ENCODE data around the gene NIPA2.

Gene NIPA2

GRCh38 chr15:22868928-22869327, 30.5 kb downstream of the NIPA2 start:
- no peak overlapping the region for H3K4me3 ChIP-seq (ENCODE audit: low read length)
- no peak for TF ChIP-seq CTCF (conservative IDR thresholded peaks at IDR 0.05; ENCODE audit: low read depth, low read length)
- DNase-seq (ENCODE audit: low read depth), result no peak

- DNase-seq (ENCODE audit: low read depth), result no peak
- no peak overlapping the region for H3K4me3 ChIP-seq (ENCODE audit: low read length)
- TF ChIP-seq CTCF (conservative IDR thresholded peaks at IDR 0.05; ENCODE audit: low read depth, low read length), result no peak
These were observed 31.4 kb downstream of the NIPA2 start for GRCh38 chr15:22869856-22870255.

GRCh38 chr15:22870865-22871264, 32.4 kb downstream of the NIPA2 start:
- DNase-seq (ENCODE audit: low read depth), result no peak
- no peak overlapping the region for H3K4me3 ChIP-seq (ENCODE audit: low read length)
- TF ChIP-seq CTCF (conservative IDR thresholded peaks at IDR 0.05; ENCODE audit: low read depth, low read length), result no peak

- DNase-seq (ENCODE audit: low read depth), result no peak
- H3K4me3 ChIP-seq (ENCODE audit: low read length), result no peak overlapping the region
- TF ChIP-seq CTCF (conservative IDR thresholded peaks at IDR 0.05; ENCODE audit: low read depth, low read length), result no peak
These were observed 33.1 kb downstream of the NIPA2 start for GRCh38 chr15:22871481-22872086.

GRCh38 chr15:22872936-22873701, 34.7 kb downstream of the NIPA2 start:
- peak; percentile 38 for DNase-seq (ENCODE audit: low read depth)
- TF ChIP-seq CTCF (conservative IDR thresholded peaks at IDR 0.05; ENCODE audit: low read depth, low read length), result no peak
- no peak overlapping the region for H3K4me3 ChIP-seq (ENCODE audit: low read length)

GRCh38 chr15:22873841-22874240, 35.4 kb downstream of the NIPA2 start:
- no peak for DNase-seq (ENCODE audit: low read depth)
- no peak for TF ChIP-seq CTCF (conservative IDR thresholded peaks at IDR 0.05; ENCODE audit: low read depth, low read length)
- H3K4me3 ChIP-seq (ENCODE audit: low read length), result no peak overlapping the region

- TF ChIP-seq CTCF (conservative IDR thresholded peaks at IDR 0.05; ENCODE audit: low read depth, low read length), result no peak
- no peak overlapping the region for H3K4me3 ChIP-seq (ENCODE audit: low read length)
- DNase-seq (ENCODE audit: low read depth), result no peak
These were observed 35.8 kb downstream of the NIPA2 start for GRCh38 chr15:22874256-22874655.

Data from retinal pigment epithelial cell (primary cell).